ENCODE measurements around the gene SHANK3. TPM values are rescaled to one million over a fixed set of nuclear protein-coding genes. Genes with fewer than 3 reads are reported as not detected.

The SHANK3 gene
- total RNA-seq, 1 donor from 2014 or later = 13.1 TPM

DNA sequence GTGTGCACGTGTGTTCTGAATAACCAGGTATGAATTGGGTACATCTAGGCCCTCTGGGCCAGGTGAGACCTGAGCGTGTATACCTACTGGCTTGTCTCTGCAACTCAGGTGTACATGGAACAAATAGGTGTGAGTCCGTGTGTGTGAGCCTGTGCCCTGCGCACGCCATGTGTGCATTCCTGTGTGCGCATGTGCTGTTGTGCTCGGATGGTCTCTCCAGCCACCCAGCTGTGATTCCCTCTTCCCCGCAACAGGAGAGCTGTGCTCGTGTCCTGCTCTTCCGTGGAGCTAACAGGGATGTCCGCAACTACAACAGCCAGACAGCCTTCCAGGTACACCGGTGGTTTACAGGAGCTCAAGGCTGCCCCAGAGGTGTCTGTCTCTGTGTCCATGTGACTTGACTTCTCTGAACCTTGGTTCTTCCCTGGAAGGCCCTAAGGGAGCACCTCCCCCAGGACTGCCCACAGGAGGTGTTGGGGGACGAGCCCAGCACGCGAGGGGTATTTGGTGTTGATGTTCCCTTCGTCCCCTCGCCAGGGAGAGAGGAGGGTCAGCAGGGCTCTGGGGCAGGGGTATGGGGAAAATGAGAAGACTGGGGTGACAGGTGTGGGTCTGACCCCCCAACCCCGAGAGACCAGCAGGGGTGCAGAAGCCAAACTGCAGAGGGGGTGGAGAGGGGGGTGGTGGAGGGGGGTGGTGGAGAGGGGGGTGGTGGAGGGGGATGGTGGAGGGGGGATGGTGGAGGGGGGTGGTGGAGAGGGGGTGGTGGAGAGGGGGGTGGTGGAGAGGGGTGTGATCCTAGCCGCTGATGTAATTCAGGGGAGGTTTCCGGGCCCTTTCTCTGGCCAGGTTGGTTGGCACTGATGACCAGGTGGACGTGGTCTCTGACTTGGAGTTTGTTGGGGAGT, 10.7 kb downstream of the SHANK3 start:
- no peaks in the 10 kb centered on the region for H3K9me3 Mint-ChIP-seq
- peaks cover 10% of the 10 kb centered on the region for H3K36me3 Mint-ChIP-seq
- H3K27ac Mint-ChIP-seq = no peak overlapping the region

DNA sequence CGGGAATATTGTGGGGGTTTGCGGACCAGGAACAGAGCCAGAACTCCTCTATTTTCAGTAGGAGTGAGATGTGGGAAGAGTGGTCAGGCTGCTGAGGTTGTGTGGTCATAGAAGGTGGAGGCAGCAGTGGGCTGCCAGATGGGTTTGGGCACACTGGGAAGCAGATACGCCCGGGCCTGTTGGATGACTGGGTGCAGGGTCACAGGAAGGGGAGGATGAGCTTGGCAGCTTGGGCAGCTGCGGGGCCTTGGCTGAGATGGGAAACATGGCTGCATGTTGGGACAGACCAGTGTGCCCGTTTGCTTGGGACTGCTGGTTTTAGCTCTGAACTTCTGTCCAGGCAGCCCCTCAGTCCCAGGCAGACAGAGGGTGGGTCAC, 11.4 kb downstream of the SHANK3 start:
- no peaks in the 10 kb centered on the region for H3K4me1 Mint-ChIP-seq (ENCODE audit: unreplicated experiment)
- no peak overlapping the region for H3K27ac Mint-ChIP-seq
- no peak for DNase-seq (ENCODE audit: extremely low spot score, unreplicated experiment)
- H3K36me3 Mint-ChIP-seq = peaks cover 15% of the 10 kb centered on the region
- peaks cover 4% of the 10 kb centered on the region for H3K27me3 Mint-ChIP-seq
- no peaks in the 10 kb centered on the region for H3K9me3 Mint-ChIP-seq
- TF ChIP-seq, protein P1, sequence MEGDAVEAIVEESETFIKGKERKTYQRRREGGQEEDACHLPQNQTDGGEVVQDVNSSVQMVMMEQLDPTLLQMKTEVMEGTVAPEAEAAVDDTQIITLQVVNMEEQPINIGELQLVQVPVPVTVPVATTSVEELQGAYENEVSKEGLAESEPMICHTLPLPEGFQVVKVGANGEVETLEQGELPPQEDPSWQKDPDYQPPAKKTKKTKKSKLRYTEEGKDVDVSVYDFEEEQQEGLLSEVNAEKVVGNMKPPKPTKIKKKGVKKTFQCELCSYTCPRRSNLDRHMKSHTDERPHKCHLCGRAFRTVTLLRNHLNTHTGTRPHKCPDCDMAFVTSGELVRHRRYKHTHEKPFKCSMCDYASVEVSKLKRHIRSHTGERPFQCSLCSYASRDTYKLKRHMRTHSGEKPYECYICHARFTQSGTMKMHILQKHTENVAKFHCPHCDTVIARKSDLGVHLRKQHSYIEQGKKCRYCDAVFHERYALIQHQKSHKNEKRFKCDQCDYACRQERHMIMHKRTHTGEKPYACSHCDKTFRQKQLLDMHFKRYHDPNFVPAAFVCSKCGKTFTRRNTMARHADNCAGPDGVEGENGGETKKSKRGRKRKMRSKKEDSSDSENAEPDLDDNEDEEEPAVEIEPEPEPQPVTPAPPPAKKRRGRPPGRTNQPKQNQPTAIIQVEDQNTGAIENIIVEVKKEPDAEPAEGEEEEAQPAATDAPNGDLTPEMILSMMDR (conservative IDR thresholded peaks at IDR 0.05) = no peak
- H3K4me3 Mint-ChIP-seq = no peak overlapping the region

More for the DNA sequence above, 10.7 kb downstream of the SHANK3 start:
- DNase-seq (ENCODE audit: extremely low spot score, unreplicated experiment) = no peak
- peaks cover 4% of the 10 kb centered on the region for H3K27me3 Mint-ChIP-seq
- TF ChIP-seq, protein P1 (conservative IDR thresholded peaks at IDR 0.05) = no peak
- H3K4me3 Mint-ChIP-seq = no peak overlapping the region
- no peaks in the 10 kb centered on the region for H3K4me1 Mint-ChIP-seq (ENCODE audit: unreplicated experiment)

DNA sequence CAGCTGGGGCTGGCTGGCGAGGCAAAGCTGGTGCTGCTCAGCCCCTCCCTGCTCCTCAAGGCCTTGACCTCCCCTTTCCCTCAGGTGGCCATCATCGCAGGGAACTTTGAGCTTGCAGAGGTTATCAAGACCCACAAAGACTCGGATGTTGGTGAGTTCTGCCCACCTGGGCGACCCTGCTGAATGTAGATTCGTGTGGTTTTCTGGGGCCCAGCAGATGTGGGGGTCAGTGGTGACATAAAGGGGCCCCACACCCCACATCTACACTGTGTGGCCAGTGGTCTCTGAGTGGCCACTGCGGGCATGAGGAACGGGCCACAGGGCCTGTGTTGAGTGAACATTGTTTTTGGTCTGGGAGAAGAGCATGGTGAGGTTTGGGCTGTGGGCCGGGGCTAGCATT, 11.9 kb downstream of the SHANK3 start:
- Mint-ChIP-seq H3K27me3 (peaks cover 4% of the 10 kb centered on the region), H3K9me3 (no peaks in the 10 kb centered on the region), H3K4me1 (ENCODE audit: unreplicated experiment) (no peaks in the 10 kb centered on the region), H3K4me3 (no peak overlapping the region), H3K27ac (no peak overlapping the region), H3K36me3 (peaks cover 20% of the 10 kb centered on the region)
- no peak for DNase-seq (ENCODE audit: extremely low spot score, unreplicated experiment)
- TF ChIP-seq, protein P1 (conservative IDR thresholded peaks at IDR 0.05) = no peak

DNA sequence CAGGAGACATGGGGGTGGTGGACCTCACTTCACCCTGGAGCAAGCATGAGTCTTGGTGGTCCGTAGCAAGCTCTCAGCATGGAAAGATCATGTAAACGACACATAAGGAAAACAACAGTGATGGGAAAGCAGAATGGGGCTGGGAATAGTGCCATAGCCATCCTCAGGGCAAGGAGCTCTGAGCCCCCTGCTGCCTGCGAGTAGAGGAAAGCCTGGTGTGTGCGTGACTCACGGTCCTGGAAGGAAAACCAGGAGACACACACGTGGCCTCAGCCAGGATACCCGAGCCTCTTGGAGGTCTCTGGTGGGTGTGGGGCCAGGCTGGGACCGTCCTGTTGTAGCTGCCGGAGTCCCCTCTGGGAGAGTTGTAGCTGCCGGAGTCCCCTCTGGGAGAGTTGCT, 12.4 kb downstream of the SHANK3 start:
- TF ChIP-seq, protein P1 (conservative IDR thresholded peaks at IDR 0.05) = no peak
- no peak overlapping the region for H3K4me3 Mint-ChIP-seq
- DNase-seq (ENCODE audit: extremely low spot score, unreplicated experiment) = no peak
- H3K9me3 Mint-ChIP-seq = no peaks in the 10 kb centered on the region
- H3K27ac Mint-ChIP-seq = no peak overlapping the region
- peaks cover 4% of the 10 kb centered on the region for H3K27me3 Mint-ChIP-seq
- H3K36me3 Mint-ChIP-seq = peaks cover 24% of the 10 kb centered on the region
- no peaks in the 10 kb centered on the region for H3K4me1 Mint-ChIP-seq (ENCODE audit: unreplicated experiment)

DNA sequence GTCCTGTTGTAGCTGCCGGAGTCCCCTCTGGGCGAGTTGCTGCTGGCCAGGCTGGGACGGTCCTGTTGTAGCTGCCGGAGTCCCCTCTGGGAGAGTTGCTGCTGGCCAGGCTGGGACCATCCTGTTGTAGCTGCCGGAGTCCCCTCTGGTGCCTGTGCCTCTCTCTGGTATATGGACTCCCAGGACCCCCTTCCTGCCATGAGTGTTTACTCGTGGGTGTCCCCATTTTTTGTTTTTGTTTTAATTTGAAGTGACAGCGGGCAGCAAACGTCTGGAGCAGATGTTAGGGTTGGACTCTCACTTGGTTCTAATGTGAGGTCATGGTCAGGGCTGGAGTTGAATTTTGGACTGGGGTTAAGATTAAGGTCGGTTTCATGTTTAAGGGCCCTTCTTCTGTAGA, 14.2 kb downstream of the SHANK3 start:
- Mint-ChIP-seq H3K9me3 (no peaks in the 10 kb centered on the region), H3K4me1 (ENCODE audit: unreplicated experiment) (no peaks in the 10 kb centered on the region), H3K27ac (no peak overlapping the region), H3K36me3 (peaks cover 29% of the 10 kb centered on the region), H3K4me3 (no peak overlapping the region), H3K27me3 (peaks cover 4% of the 10 kb centered on the region)
- no peak for DNase-seq (ENCODE audit: extremely low spot score, unreplicated experiment)
- TF ChIP-seq, protein P1 (conservative IDR thresholded peaks at IDR 0.05) = no peak
